ENCODE measurements around the gene MORN5. TPM values are rescaled to one million over a fixed set of nuclear protein-coding genes. Genes with fewer than 3 reads are reported as not detected.

MORN5 gene
- total RNA-seq, 1 donor from 2014 or later: not detected

DNA sequence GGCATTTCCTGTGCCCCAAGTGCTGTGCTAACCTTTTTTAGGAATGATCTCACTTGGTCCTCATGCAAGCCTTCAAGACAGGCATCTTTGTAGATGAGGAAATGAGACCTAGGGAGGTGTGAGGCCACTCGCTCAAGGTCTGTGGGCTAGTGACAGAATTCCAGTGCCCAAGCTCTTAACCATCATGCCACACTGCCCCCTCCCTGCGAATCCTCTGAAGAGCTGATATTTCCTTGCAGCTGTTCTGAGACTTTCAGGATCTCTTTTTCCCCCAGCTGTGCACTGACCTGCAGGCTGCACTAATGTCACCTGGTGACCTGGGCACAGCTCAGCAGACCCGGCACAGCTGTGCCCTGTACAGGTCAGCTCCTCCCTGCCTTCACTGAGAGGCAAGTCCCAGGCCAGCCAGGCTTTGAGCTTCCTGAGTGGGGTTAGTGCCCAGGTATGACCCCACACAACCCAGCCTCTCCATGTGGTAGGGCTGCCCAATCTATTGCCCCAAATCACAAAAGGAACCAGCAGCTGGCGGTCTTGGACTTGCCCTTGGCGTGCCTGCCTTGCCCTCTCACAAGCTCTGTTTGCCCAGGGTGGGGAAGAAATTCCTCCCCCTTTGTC is 32.7 kb downstream of the MORN5 start:
- H3K27me3 ChIP-seq (ENCODE audit: low read depth): peaks cover 19% of the 10 kb centered on the region
- H3K4me1 ChIP-seq: no peaks in the 10 kb centered on the region
- intact Hi-C loops (cut with micrococcal nuclease): no loop called here
- DNase-seq: no peak
- H3K9me3 ChIP-seq (replicated peaks): no peaks in the 10 kb centered on the region
- no peaks in the 10 kb centered on the region for H3K36me3 ChIP-seq
- H3K27ac ChIP-seq (replicated peaks): no peak overlapping the region
- TF ChIP-seq, protein P1, sequence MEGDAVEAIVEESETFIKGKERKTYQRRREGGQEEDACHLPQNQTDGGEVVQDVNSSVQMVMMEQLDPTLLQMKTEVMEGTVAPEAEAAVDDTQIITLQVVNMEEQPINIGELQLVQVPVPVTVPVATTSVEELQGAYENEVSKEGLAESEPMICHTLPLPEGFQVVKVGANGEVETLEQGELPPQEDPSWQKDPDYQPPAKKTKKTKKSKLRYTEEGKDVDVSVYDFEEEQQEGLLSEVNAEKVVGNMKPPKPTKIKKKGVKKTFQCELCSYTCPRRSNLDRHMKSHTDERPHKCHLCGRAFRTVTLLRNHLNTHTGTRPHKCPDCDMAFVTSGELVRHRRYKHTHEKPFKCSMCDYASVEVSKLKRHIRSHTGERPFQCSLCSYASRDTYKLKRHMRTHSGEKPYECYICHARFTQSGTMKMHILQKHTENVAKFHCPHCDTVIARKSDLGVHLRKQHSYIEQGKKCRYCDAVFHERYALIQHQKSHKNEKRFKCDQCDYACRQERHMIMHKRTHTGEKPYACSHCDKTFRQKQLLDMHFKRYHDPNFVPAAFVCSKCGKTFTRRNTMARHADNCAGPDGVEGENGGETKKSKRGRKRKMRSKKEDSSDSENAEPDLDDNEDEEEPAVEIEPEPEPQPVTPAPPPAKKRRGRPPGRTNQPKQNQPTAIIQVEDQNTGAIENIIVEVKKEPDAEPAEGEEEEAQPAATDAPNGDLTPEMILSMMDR (IDR thresholded peaks at IDR 0.05; ENCODE audit: borderline replicate concordance): no peak
- no peak overlapping the region for H3K4me3 ChIP-seq

DNA sequence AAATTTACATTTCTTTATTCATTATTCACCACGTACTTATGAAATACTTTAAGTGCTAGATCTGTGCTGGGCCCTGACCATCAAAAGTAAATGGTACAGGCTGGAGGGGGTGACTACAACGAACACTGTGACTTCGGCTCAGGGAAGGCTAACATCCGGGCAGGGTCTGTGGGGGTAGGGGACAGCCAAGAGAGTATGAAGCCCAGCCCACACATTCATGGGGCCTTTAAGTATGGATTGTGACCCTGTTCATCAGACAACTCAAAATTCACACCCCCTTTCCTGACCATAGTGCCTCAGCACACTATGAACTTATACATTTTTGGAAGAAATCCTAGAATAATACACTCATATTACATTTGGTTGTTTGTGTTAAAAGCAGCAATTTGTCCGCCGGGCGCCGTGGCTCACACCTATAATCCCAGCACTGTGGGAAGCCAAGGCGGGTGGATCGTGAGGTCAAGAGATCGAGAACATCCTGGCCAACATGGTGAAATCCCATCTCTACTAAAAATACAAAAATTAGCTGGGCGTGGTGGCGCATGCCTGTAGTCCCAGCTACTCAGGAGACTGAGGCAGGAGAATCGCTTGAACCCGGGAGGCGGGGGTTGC is 33.3 kb downstream of the MORN5 start:
- intact Hi-C loops (cut with micrococcal nuclease): no loop called here
- no peak overlapping the region for H3K27ac ChIP-seq (replicated peaks)
- no peaks in the 10 kb centered on the region for H3K4me1 ChIP-seq
- no peak overlapping the region for H3K4me3 ChIP-seq
- TF ChIP-seq, protein P1 (IDR thresholded peaks at IDR 0.05; ENCODE audit: borderline replicate concordance): no peak
- no peaks in the 10 kb centered on the region for H3K36me3 ChIP-seq
- no peak for DNase-seq
- H3K9me3 ChIP-seq (replicated peaks): no peaks in the 10 kb centered on the region
- peaks cover 25% of the 10 kb centered on the region for H3K27me3 ChIP-seq (ENCODE audit: low read depth)

DNA sequence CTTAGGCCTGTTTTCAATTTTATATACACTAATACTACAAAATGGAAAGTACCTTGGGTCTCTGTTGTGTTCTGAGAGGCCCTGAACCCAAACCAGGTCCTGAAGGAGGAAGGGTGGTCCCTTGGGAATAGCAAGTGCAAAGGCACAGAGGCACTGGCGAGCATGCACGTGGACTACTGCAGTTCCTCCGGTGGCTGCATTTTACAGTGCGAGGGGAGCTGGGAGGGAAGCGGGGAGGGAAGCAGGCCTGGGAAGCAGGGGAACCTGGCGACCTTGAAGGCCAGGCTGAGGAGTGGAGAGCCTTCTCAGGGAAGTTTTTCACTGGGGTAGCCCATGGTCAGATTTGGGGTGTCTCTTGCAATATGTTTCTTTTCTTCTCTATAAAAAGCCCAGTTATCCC is 33.9 kb downstream of the MORN5 start:
- intact Hi-C loops (cut with micrococcal nuclease): no loop called here
- H3K4me3 ChIP-seq: no peak overlapping the region
- no peak overlapping the region for H3K27ac ChIP-seq (replicated peaks)
- no peaks in the 10 kb centered on the region for H3K36me3 ChIP-seq
- TF ChIP-seq, protein P1 (IDR thresholded peaks at IDR 0.05; ENCODE audit: borderline replicate concordance): no peak
- DNase-seq: no peak
- no peaks in the 10 kb centered on the region for H3K9me3 ChIP-seq (replicated peaks)
- H3K27me3 ChIP-seq (ENCODE audit: low read depth): peaks cover 25% of the 10 kb centered on the region
- no peaks in the 10 kb centered on the region for H3K4me1 ChIP-seq

DNA sequence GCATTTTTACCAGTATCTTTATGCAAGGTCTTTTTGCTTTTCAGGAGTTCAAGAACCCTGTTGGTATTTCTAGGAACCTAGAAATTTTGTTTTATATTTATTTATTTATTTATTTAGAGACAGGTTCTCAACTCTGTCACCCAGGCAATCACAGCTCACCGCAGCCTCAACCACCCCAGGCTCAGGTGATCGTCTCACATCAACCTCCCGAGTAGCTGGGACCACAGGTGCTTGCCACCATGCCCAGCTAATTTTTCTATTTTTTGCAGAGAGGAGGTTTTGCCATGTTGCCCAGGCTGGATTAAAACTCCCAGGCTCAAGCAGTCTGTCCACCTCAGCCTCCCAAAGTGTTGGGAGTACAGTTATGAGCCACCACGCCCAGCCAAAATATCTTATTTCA is 36.2 kb downstream of the MORN5 start:
- H3K4me3 ChIP-seq: no peak overlapping the region
- H3K27ac ChIP-seq (replicated peaks): no peak overlapping the region
- no peak for DNase-seq
- intact Hi-C loops (cut with micrococcal nuclease): no loop called here
- no peaks in the 10 kb centered on the region for H3K4me1 ChIP-seq
- H3K27me3 ChIP-seq (ENCODE audit: low read depth): peaks cover 25% of the 10 kb centered on the region
- no peaks in the 10 kb centered on the region for H3K36me3 ChIP-seq
- TF ChIP-seq, protein P1 (IDR thresholded peaks at IDR 0.05; ENCODE audit: borderline replicate concordance): no peak
- H3K9me3 ChIP-seq (replicated peaks): no peaks in the 10 kb centered on the region

DNA sequence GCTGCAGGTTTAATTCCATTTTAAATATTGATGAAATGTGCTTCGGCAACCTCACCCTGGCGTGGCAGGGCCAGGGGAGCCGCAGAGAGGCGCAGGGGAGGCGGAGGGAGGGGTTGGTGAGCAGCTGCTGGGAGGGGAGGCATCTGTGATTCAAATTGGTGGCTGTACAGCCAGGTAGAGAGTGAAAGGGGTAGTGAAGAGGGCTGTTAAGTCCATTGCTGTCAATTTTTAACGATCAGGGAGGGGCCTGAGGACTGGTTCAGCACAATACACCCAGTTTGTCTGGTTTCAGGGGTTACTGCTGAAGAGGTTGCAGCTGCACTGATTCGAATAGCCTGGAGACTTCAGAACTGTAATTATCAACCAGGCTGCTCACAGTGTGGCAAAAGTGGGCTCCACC is 37.7 kb downstream of the MORN5 start:
- H3K4me3 ChIP-seq: no peak overlapping the region
- no peaks in the 10 kb centered on the region for H3K36me3 ChIP-seq
- H3K27ac ChIP-seq (replicated peaks): no peak overlapping the region
- H3K27me3 ChIP-seq (ENCODE audit: low read depth): peaks cover 25% of the 10 kb centered on the region
- TF ChIP-seq, protein P1 (IDR thresholded peaks at IDR 0.05; ENCODE audit: borderline replicate concordance): no peak
- H3K9me3 ChIP-seq (replicated peaks): no peaks in the 10 kb centered on the region
- no peak for DNase-seq
- intact Hi-C loops (cut with micrococcal nuclease): no loop called here
- peaks cover 12% of the 10 kb centered on the region for H3K4me1 ChIP-seq
